ENCODE results near the gene NR1I3. TPM values are rescaled to one million over a fixed set of nuclear protein-coding genes. Genes with fewer than 3 reads are reported as not detected.

NR1I3 gene
- polyA plus RNA-seq, 2 of the 4 experiments (the other 2 are of a cell fraction), result not detected

GRCh38 chr1:161196111-161196510 is 41.9 kb downstream of the NR1I3 start:
- no peak for TF ChIP-seq RNF2 (IDR thresholded peaks at IDR 0.05; ENCODE audit: borderline replicate concordance, low read depth)
- no peak for TF ChIP-seq HOXB5 (CRISPR knock-in tag; IDR thresholded peaks at IDR 0.05)
- TF ChIP-seq HDAC2 (IDR thresholded peaks at IDR 0.05), result no peak
- TF ChIP-seq, protein P1, sequence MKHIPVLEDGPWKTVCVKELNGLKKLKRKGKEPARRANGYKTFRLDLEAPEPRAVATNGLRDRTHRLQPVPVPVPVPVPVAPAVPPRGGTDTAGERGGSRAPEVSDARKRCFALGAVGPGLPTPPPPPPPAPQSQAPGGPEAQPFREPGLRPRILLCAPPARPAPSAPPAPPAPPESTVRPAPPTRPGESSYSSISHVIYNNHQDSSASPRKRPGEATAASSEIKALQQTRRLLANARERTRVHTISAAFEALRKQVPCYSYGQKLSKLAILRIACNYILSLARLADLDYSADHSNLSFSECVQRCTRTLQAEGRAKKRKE (CRISPR knock-in tag; IDR thresholded peaks at IDR 0.05; ENCODE audit: low read depth), result no peak
- no peak for TF ChIP-seq MYC (IDR thresholded peaks at IDR 0.05; ENCODE audit: borderline replicate concordance, low read length)
- no peak for TF ChIP-seq POLR2AphosphoS2 (conservative IDR thresholded peaks at IDR 0.05; ENCODE audit: low read length)
- no peak for TF ChIP-seq CHD4 (IDR thresholded peaks at IDR 0.05; ENCODE audit: borderline replicate concordance)
- TF ChIP-seq SREBF2 (IDR thresholded peaks at IDR 0.05), result no peak
- TF ChIP-seq JUNB (IDR thresholded peaks at IDR 0.05), result no peak
- no peak for TF ChIP-seq KDM1A (IDR thresholded peaks at IDR 0.05; ENCODE audit: low read depth)
- TF ChIP-seq, protein P2, sequence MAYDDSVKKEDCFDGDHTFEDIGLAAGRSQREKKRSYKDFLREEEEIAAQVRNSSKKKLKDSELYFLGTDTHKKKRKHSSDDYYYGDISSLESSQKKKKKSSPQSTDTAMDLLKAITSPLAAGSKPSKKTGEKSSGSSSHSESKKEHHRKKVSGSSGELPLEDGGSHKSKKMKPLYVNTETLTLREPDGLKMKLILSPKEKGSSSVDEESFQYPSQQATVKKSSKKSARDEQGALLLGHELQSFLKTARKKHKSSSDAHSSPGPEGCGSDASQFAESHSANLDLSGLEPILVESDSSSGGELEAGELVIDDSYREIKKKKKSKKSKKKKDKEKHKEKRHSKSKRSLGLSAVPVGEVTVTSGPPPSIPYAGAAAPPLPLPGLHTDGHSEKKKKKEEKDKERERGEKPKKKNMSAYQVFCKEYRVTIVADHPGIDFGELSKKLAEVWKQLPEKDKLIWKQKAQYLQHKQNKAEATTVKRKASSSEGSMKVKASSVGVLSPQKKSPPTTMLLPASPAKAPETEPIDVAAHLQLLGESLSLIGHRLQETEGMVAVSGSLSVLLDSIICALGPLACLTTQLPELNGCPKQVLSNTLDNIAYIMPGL (CRISPR knock-in tag; IDR thresholded peaks at IDR 0.05; ENCODE audit: borderline replicate concordance), result no peak
- TF ChIP-seq HEYL (CRISPR knock-in tag; IDR thresholded peaks at IDR 0.05), result no peak
- no peak for TF ChIP-seq FOXS1 (CRISPR knock-in tag; IDR thresholded peaks at IDR 0.05)
- H3K4me2 ChIP-seq, result no peak overlapping the region
- H3K4me3 ChIP-seq, result no peak overlapping the region
- H3K27ac ChIP-seq, result no peak overlapping the region
- ChIA-PET CTCF (interaction anchor here (0.9 to 18.8 kb wide), 3 partner anchors 20 to 187 kb away, joined by 3 to 200 read pairs (median 7); partner anchors contain the start of gene PPOX), POLR2A (no interaction called here)
- H3K9me3 ChIP-seq, result no peaks in the 10 kb centered on the region
- FAIRE-seq (no peak), DNase-seq (ENCODE audit: low read depth in 1 of 2, low spot score in 1 of 2) (no peak), ATAC-seq (no peak)
- H3K4me1 ChIP-seq, result peaks cover 15% of the 10 kb centered on the region
- WGBS (ENCODE audit: missing lambda C conversion rate), result 82% methylated on average over 6 of the region's 7 CpGs

- no peaks in the 10 kb centered on the region for H3K9me3 ChIP-seq
Observed at GRCh38 chr1:161195171-161195570, 42.8 kb downstream of the NR1I3 start.

GRCh38 chr1:161193561-161194235 is 44.3 kb downstream of the NR1I3 start:
- Histone ChIP-seq H3K9me3 (no peaks in the 10 kb centered on the region), H3K4me2 (no peak overlapping the region), H3K4me3 (no peak overlapping the region), H3K4me1 (peaks cover 4% of the 10 kb centered on the region; the same call in 2 of the 3 replicates), H3K27ac (no peak overlapping the region)
- ChIA-PET POLR2A (interaction anchor here (0.8 kb wide), 1 partner anchor 8 kb away, joined by 3 read pairs; the partner anchor contains the start of gene NDUFS2), CTCF (interaction anchor here (0.8 to 7.8 kb wide), 16 partner anchors 10 to 195 kb away, joined by 3 to 93 read pairs (median 9); partner anchors contain the start of genes APOA2, NDUFS2, PPOX and TOMM40L)
- 82% methylated on average over 15 of the region's 21 CpGs for WGBS (ENCODE audit: missing lambda C conversion rate)
- TF ChIP-seq NR3C1 (IDR thresholded peaks at IDR 0.05) (no peak), ZFP36 (IDR thresholded peaks at IDR 0.05; ENCODE audit: borderline replicate concordance, partially characterized antibody) (no peak), MAX (IDR thresholded peaks at IDR 0.05) (no peak)
- TF ChIP-seq, protein P2 (CRISPR knock-in tag; IDR thresholded peaks at IDR 0.05; ENCODE audit: borderline replicate concordance), result no peak
- TF ChIP-seq, protein P3, sequence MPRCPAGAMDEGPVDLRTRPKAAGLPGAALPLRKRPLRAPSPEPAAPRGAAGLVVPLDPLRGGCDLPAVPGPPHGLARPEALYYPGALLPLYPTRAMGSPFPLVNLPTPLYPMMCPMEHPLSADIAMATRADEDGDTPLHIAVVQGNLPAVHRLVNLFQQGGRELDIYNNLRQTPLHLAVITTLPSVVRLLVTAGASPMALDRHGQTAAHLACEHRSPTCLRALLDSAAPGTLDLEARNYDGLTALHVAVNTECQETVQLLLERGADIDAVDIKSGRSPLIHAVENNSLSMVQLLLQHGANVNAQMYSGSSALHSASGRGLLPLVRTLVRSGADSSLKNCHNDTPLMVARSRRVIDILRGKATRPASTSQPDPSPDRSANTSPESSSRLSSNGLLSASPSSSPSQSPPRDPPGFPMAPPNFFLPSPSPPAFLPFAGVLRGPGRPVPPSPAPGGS (IDR thresholded peaks at IDR 0.05), result no peak
- DNase-seq (ENCODE audit: low read depth in 1 of 2, low spot score in 1 of 2) (no peak), ATAC-seq (peak in 1 of 2 experiments; percentile 45; a peak in 2 of 6 replicates), FAIRE-seq (no peak)

More at GRCh38 chr1:161195171-161195570, 42.8 kb downstream of the NR1I3 start:
- FAIRE-seq (no peak), ATAC-seq (no peak), DNase-seq (ENCODE audit: low read depth in 1 of 2, low spot score in 1 of 2) (no peak)
- no peak overlapping the region for H3K27ac ChIP-seq
- ChIA-PET CTCF (interaction anchor here (1.1 to 18.8 kb wide), 5 partner anchors 9 to 188 kb away, joined by 3 to 200 read pairs (median 60); partner anchors contain the start of genes NDUFS2 and TOMM40L), POLR2A (no interaction called here)
- H3K4me1 ChIP-seq, result peaks cover 11% of the 10 kb centered on the region; the same call in 2 of the 3 replicates
- WGBS (ENCODE audit: missing lambda C conversion rate), result 62% methylated on average over 4 of the region's 4 CpGs
- no peak overlapping the region for H3K4me3 ChIP-seq
- no peak for TF ChIP-seq ESRRA (IDR thresholded peaks at IDR 0.05; ENCODE audit: borderline replicate concordance, low read length)
- TF ChIP-seq RNF2 (IDR thresholded peaks at IDR 0.05; ENCODE audit: borderline replicate concordance, low read depth), result no peak
- no peak for TF ChIP-seq EP300 (IDR thresholded peaks at IDR 0.05)
- no peak for TF ChIP-seq KDM5A (IDR thresholded peaks at IDR 0.05)
- no peak for TF ChIP-seq EHF (CRISPR knock-in tag; IDR thresholded peaks at IDR 0.05)
- TF ChIP-seq ZNF302 (CRISPR knock-in tag; IDR thresholded peaks at IDR 0.05), result no peak
- TF ChIP-seq NR3C1 (IDR thresholded peaks at IDR 0.05), result no peak
- TF ChIP-seq NFE2L2 (conservative IDR thresholded peaks at IDR 0.05; ENCODE audit: low read length), result no peak
- TF ChIP-seq, protein P4, sequence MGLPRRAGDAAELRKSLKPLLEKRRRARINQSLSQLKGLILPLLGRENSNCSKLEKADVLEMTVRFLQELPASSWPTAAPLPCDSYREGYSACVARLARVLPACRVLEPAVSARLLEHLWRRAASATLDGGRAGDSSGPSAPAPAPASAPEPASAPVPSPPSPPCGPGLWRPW (IDR thresholded peaks at IDR 0.05), result no peak
- no peak for TF ChIP-seq SMC3 (IDR thresholded peaks at IDR 0.05)
- TF ChIP-seq MAFK (IDR thresholded peaks at IDR 0.05; ENCODE audit: partially characterized antibody), result no peak
- no peak for TF ChIP-seq GATA3 (IDR thresholded peaks at IDR 0.05; ENCODE audit: borderline replicate concordance)
- TF ChIP-seq HOXA7 (CRISPR knock-in tag; IDR thresholded peaks at IDR 0.05), result no peak
- no peak for TF ChIP-seq POLR2A (IDR thresholded peaks at IDR 0.05; ENCODE audit: low read length)
- no peak for TF ChIP-seq HOXB5 (CRISPR knock-in tag; IDR thresholded peaks at IDR 0.05)
- H3K4me2 ChIP-seq, result no peak overlapping the region
